Lower lobe of right lung (tissue), 2 donors: ENCODE results near the gene TECTB. TPM values are rescaled to one million over a fixed set of nuclear protein-coding genes. Genes with fewer than 3 reads are reported as not detected.

ENCODE experiments used
- ATAC-seq, 2 donors: fragments of 200-7000 bp; cut with Tn5 transposase; one replicate each; pipeline ENCODE4 v1.9.1; 2020 to 2022; ENCODE audit warnings: mild to moderate bottlenecking in 2 of 2, moderate library complexity in 2 of 2
- DNase-seq: peaks from one replicate; pipeline ENCODE4 v3.0.0-alpha.2; 2020
- H3K27ac ChIP-seq: fragments of 200-600 bp; one replicate; pipeline ENCODE4 v1.8.0; 2022
- H3K27me3 ChIP-seq: fragments of 200-600 bp; one replicate; pipeline ENCODE4 v1.8.0; 2022; ENCODE audit warnings: low read depth
- H3K36me3 ChIP-seq: fragments of 200-600 bp; one replicate; pipeline ENCODE4 v1.8.0; 2022; ENCODE audit warnings: mild to moderate bottlenecking
- H3K4me1 ChIP-seq: fragments of 200-600 bp; one replicate; pipeline ENCODE4 v1.8.0; 2022
- H3K4me3 ChIP-seq: fragments of 200-600 bp; one replicate; pipeline ENCODE4 v1.8.0; 2022; ENCODE audit warnings: mild to moderate bottlenecking
- H3K9me3 ChIP-seq: fragments of 200-600 bp; one replicate; pipeline ENCODE4 v1.8.0; 2022
- intact Hi-C: fragments of 100-400 bp; cut with DNase I; formaldehyde crosslinking; loops from one replicate; pipeline ENCODE4 v1.11.0; 2022
- total RNA-seq: library from RNA; stranded (reverse); fragmentation: NEBNext Ultra II Directional; extraction: Animal tissue kit (Norgen Biotek cat#: 25700); gene quantifications from one replicate; pipeline ENCODE4 v1.2.1, GENCODE V29; 2021
- TF ChIP-seq, protein P1 (sequence below): fragments of 200-600 bp; IDR thresholded peaks from one replicate; pipeline ENCODE4 v1.8.0; 2022; ENCODE audit warnings: antibody characterized with exemption, mild to moderate bottlenecking
- donor health status: DM: no; HTN: yes; CAD: no; lungs with severe emphysema.

Gene TECTB
- total RNA-seq, 1 donor from 2014 or later, result not detected

- Histone ChIP-seq H3K36me3 (no peaks in the 10 kb centered on the region), H3K4me3 (no peak overlapping the region), H3K9me3 (no peaks in the 10 kb centered on the region), H3K27ac (no peak overlapping the region), H3K27me3 (no peaks in the 10 kb centered on the region), H3K4me1 (no peaks in the 10 kb centered on the region)
- TF ChIP-seq, protein P1, sequence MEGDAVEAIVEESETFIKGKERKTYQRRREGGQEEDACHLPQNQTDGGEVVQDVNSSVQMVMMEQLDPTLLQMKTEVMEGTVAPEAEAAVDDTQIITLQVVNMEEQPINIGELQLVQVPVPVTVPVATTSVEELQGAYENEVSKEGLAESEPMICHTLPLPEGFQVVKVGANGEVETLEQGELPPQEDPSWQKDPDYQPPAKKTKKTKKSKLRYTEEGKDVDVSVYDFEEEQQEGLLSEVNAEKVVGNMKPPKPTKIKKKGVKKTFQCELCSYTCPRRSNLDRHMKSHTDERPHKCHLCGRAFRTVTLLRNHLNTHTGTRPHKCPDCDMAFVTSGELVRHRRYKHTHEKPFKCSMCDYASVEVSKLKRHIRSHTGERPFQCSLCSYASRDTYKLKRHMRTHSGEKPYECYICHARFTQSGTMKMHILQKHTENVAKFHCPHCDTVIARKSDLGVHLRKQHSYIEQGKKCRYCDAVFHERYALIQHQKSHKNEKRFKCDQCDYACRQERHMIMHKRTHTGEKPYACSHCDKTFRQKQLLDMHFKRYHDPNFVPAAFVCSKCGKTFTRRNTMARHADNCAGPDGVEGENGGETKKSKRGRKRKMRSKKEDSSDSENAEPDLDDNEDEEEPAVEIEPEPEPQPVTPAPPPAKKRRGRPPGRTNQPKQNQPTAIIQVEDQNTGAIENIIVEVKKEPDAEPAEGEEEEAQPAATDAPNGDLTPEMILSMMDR, result no peak
- no peak for DNase-seq
- no peak for ATAC-seq
- intact Hi-C loops, result no loop called here
Observed at GRCh38 chr10:112298581-112298980, 15.4 kb downstream of the TECTB start.

- Histone ChIP-seq H3K27me3 (no peaks in the 10 kb centered on the region), H3K4me3 (no peak overlapping the region), H3K27ac (no peak overlapping the region), H3K4me1 (no peaks in the 10 kb centered on the region), H3K36me3 (no peaks in the 10 kb centered on the region), H3K9me3 (no peaks in the 10 kb centered on the region)
- intact Hi-C loops, result no loop called here
- DNase-seq (no peak), ATAC-seq (no peak)
- TF ChIP-seq, protein P1, result no peak
Observed at GRCh38 chr10:112299456-112299855, 16.3 kb downstream of the TECTB start.

- Histone ChIP-seq H3K4me1 (no peaks in the 10 kb centered on the region), H3K4me3 (no peak overlapping the region), H3K9me3 (no peaks in the 10 kb centered on the region), H3K27ac (no peak overlapping the region), H3K27me3 (no peaks in the 10 kb centered on the region), H3K36me3 (no peaks in the 10 kb centered on the region)
- DNase-seq, result no peak
- TF ChIP-seq, protein P1, result no peak
- no peak for ATAC-seq
- intact Hi-C loops, result loop anchor here (5.0 kb wide), 1 partner anchor 120 kb away; the partner anchor contains the start of gene GPAM
Observed at GRCh38 chr10:112302335-112302734, 19.1 kb downstream of the TECTB start.

GRCh38 chr10:112303528-112303927 is 20.3 kb downstream of the TECTB start:
- Histone ChIP-seq H3K36me3 (no peaks in the 10 kb centered on the region), H3K4me3 (no peak overlapping the region), H3K4me1 (no peaks in the 10 kb centered on the region), H3K27me3 (no peaks in the 10 kb centered on the region), H3K9me3 (no peaks in the 10 kb centered on the region), H3K27ac (no peak overlapping the region)
- intact Hi-C loops, result loop anchor here (5.0 kb wide), 1 partner anchor 121 kb away; the partner anchor contains the start of gene GPAM
- ATAC-seq (peak in 1 of 2 donors; percentile 31), DNase-seq (no peak)
- TF ChIP-seq, protein P1, result no peak

DNA sequence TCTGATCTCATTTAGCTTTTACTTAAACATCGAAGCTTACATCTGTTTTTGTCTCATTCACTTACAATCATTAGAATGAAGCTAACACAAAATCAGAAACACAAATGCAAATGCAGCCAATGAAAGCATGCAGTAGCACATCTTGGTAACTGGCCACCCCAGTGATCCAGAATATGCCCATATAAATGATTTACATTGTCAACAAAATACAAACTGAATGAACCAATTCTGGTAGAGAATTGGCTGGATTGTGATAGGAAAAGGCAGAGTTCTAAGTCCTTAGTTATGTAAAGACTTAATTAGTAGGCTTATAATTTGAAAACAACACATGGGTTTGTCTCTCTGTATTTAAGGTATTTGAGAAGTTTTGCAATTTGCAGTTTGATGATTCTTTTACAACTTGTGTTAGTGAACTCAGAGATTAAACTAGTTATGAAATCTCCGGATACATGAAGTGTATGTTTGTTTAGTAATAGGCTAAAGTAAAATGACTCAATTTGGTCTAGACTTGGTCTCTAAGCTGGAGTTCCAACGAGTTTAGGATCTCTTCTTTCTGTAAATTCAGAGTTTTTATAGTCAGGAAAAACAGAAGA is 21.2 kb downstream of the TECTB start:
- intact Hi-C loops, result loop anchor here (5.0 kb wide), 1 partner anchor 122 kb away; the partner anchor contains the start of gene GPAM
- Histone ChIP-seq H3K4me1 (no peaks in the 10 kb centered on the region), H3K36me3 (no peaks in the 10 kb centered on the region), H3K27ac (no peak overlapping the region), H3K4me3 (no peak overlapping the region), H3K9me3 (no peaks in the 10 kb centered on the region), H3K27me3 (no peaks in the 10 kb centered on the region)
- TF ChIP-seq, protein P1, result no peak
- peak in 1 of 2 donors; percentile 60 for ATAC-seq
- no peak for DNase-seq
